GM12878 (cell line): ENCODE results near the gene HYI. TPM values are rescaled to one million over a fixed set of nuclear protein-coding genes. Genes with fewer than 3 reads are reported as not detected.

Experiments
- ATAC-seq: fragments of 200-7000 bp; cut with Tn5 transposase; 3 replicates; pipeline ENCODE4 v1.9.1; 2020; ENCODE audit warnings: mild to moderate bottlenecking, moderate library complexity
- BruUV-seq: library from RNA; stranded (reverse); fragments of 400-500 nt; replicated peaks from 2 replicates; lab custom pipeline; 2021; lab: Mats Ljungman, UMichigan
- CTCF ChIA-PET: fragments of 300-600 bp; sonication (Branson Sonifier 250); formaldehyde crosslinking; extraction: SDS; loops from one replicate; lab custom pipeline; 2021; ENCODE audit warnings: inconsistent platforms; lab: Yijun Ruan, JAX
- POLR2A ChIA-PET: fragments of 350-600 bp; formaldehyde crosslinking; extraction: SDS; loops from one replicate; lab custom pipeline; 2021; ENCODE audit warnings: inconsistent platforms; lab: Charles Lee
- RAD21 ChIA-PET: fragments of 300-600 bp; sonication (Branson Sonifier 250); formaldehyde crosslinking; loops from one replicate; lab custom pipeline; 2023; ENCODE audit warnings: antibody characterized with exemption; ENCODE audit not compliant: unreplicated experiment; lab: Charles Lee
- SMC1A ChIA-PET: fragments of 300-600 bp; sonication (Branson Sonifier 250); formaldehyde crosslinking; loops from one replicate; lab custom pipeline; 2023; ENCODE audit not compliant: unreplicated experiment, uncharacterized antibody; lab: Charles Lee
- DNase-seq: peaks from one replicate; pipeline ENCODE4 v3.0.0-alpha.2; 2011; ENCODE audit warnings: low read depth, low spot score
- FAIRE-seq: peaks from 3 replicates; lab custom pipeline; 2011; peaks lifted over from hg19 to GRCh38; lab: Jason Lieb, UNC
- H2AFZ ChIP-seq: 2 replicates; pipeline ENCODE4 v1.6.0; 2011; ENCODE audit warnings: low read depth, low read length, control low read depth; ENCODE audit not compliant: control insufficient read depth
- H3K27ac ChIP-seq: 2 replicates; pipeline ENCODE4 v1.5.1; 2011; ENCODE audit warnings: control low read depth; ENCODE audit not compliant: control insufficient read depth, insufficient read depth
- H3K27me3 ChIP-seq, 2 experiments: replicated peaks in 1 of 2; 2 replicates each; pipeline versions ENCODE4 v1.6.0 to v1.6.1; 2011; ENCODE audit warnings: low read length in 1 of 2; ENCODE audit not compliant: control insufficient read depth in 2 of 2, insufficient read depth in 2 of 2
- H3K36me3 ChIP-seq, 2 experiments: 2 replicates each; pipeline ENCODE4 v1.5.1; 2011; ENCODE audit warnings: low read length in 1 of 2; ENCODE audit not compliant: control insufficient read depth in 2 of 2, insufficient read depth in 2 of 2
- H3K4me1 ChIP-seq: 2 replicates; pipeline ENCODE4 v1.6.1; 2011; ENCODE audit warnings: mild to moderate bottlenecking, low read length, moderate library complexity, mixed read lengths; ENCODE audit not compliant: control insufficient read depth, insufficient read depth
- H3K4me2 ChIP-seq: 2 replicates; pipeline ENCODE4 v1.6.0; 2011; ENCODE audit warnings: control low read depth; ENCODE audit not compliant: control insufficient read depth, insufficient read depth
- H3K4me3 ChIP-seq: fragments of 200-600 bp; sonication (generic); 2 replicates; pipeline ENCODE4 v1.5.1; 2016
- H3K79me2 ChIP-seq: 2 replicates; pipeline ENCODE4 v1.6.0; 2011; ENCODE audit warnings: low read length; ENCODE audit not compliant: control insufficient read depth, insufficient read depth
- H3K9ac ChIP-seq: 2 replicates; pipeline ENCODE4 v1.8.0; 2011; ENCODE audit warnings: low read length, control low read depth, mixed read lengths; ENCODE audit not compliant: control insufficient read depth, insufficient read depth
- H3K9me3 ChIP-seq: replicated peaks from 3 replicates; pipeline ENCODE4 v1.5.1; 2011; ENCODE audit warnings: mild to moderate bottlenecking, low read length; ENCODE audit not compliant: control insufficient read depth, insufficient read depth
- H4K20me1 ChIP-seq: 2 replicates; pipeline ENCODE4 v1.6.0; 2011; ENCODE audit not compliant: control insufficient read depth, insufficient read depth
- BMI1 ChIP-seq: fragments of 450-650 bp; IDR thresholded peaks from 2 replicates; pipeline ENCODE4 v1.6.1; 2016; ENCODE audit warnings: mild to moderate bottlenecking, moderate library complexity, borderline replicate concordance
- IRF4 ChIP-seq: IDR thresholded peaks from 2 replicates; pipeline ENCODE4 v1.6.1; 2011; ENCODE audit warnings: low read depth, low read length
- MYB ChIP-seq: fragments of 150-350 bp; IDR thresholded peaks from 2 replicates; pipeline ENCODE4 v1.6.1; 2014; ENCODE audit warnings: mild to moderate bottlenecking, low read depth, low read length, borderline replicate concordance
- NBN ChIP-seq: fragments of 450-650 bp; IDR thresholded peaks from 2 replicates; pipeline ENCODE4 v1.6.1; 2016
- NFXL1 ChIP-seq: fragments of 450-650 bp; IDR thresholded peaks from 2 replicates; pipeline ENCODE4 v1.6.1; 2017; ENCODE audit warnings: antibody characterized with exemption, mild to moderate bottlenecking, borderline replicate concordance
- ZZZ3 ChIP-seq: IDR thresholded peaks from 2 replicates; pipeline ENCODE4 v1.6.1; 2011; ENCODE audit warnings: low read depth; ENCODE audit not compliant: control insufficient read depth, insufficient read length
- WGBS: methylation state at CpG from one replicate; pipeline ENCODE4 v1.1.6; 2016; ENCODE audit warnings: low lambda C conversion rate; ENCODE audit not compliant: insufficient replicate concordance, insufficient coverage; ENCODE audit errors: missing lambda C conversion rate; 5-methylcytosine and 5-hydroxymethylcytosine counted together
- in situ Hi-C: fragments of 300-500 bp; cut with MboI; formaldehyde crosslinking; loops from 9 replicates; pipeline ENCODE4 v1.14.3; 2018; ENCODE audit warnings: mixed read lengths
- intact Hi-C: fragments of 100-400 bp; cut with micrococcal nuclease; formaldehyde crosslinking; loops from one replicate; pipeline ENCODE4 v1.14.2; 2022; ENCODE audit not compliant: unreplicated experiment
- polyA plus RNA-seq, 11 experiments: library from polyadenylated mRNA; depleted of rRNA in 4 of 11; unstranded in 6 of 11; stranded (reverse) in 5 of 11; fragments of >200 nt; fragmentation: Nextera tagmentation in 4 of 11; fragmentation: Illumina TruSeq in 1 of 11; extraction: Ambion mirVana in 4 of 11; extraction: Trizol in 1 of 11; gene quantifications; 1 replicate in 1 of 11; 2 replicates in 10 of 11; pipeline versions ENCODE4 v1.2.1 to v1.2.3, GENCODE V29; 2011 to 2016; ENCODE audit warnings: inconsistent platforms in 2 of 11, missing spikeins in 2 of 11, low read depth in 1 of 11
- total RNA-seq, 4 experiments: library from RNA; depleted of rRNA in 3 of 4; stranded (reverse); fragments of >200 nt in 3 of 4; fragmentation: Illumina TruSeq in 1 of 4; extraction: Trizol in 1 of 4; gene quantifications; 2 replicates each; pipeline versions ENCODE4 v1.2.1 to v1.2.3, GENCODE V29; 2013 to 2021
- TF ChIP-seq, protein P1 (sequence below): IDR thresholded peaks from 2 replicates; pipeline ENCODE4 v1.6.1; 2012; ENCODE audit warnings: mild to moderate bottlenecking, low read depth, low read length
- TF ChIP-seq, protein P2 (sequence below): IDR thresholded peaks from 2 replicates; pipeline ENCODE4 v1.6.1; 2012; ENCODE audit warnings: low read depth, low read length, improper control_type of control experiment
- TF ChIP-seq, protein P3 (sequence below): fragments of 450-650 bp; IDR thresholded peaks from 2 replicates; pipeline ENCODE4 v1.6.1; 2016; ENCODE audit warnings: mild to moderate bottlenecking, moderate library complexity, borderline replicate concordance

HYI gene
- total and polyA plus RNA-seq, 10 of the 15 experiments (the other 5 are each of a cell fraction or from before 2014, with no cell fraction given) = 0.27 to 5.5 (median 2.0) TPM

DNA sequence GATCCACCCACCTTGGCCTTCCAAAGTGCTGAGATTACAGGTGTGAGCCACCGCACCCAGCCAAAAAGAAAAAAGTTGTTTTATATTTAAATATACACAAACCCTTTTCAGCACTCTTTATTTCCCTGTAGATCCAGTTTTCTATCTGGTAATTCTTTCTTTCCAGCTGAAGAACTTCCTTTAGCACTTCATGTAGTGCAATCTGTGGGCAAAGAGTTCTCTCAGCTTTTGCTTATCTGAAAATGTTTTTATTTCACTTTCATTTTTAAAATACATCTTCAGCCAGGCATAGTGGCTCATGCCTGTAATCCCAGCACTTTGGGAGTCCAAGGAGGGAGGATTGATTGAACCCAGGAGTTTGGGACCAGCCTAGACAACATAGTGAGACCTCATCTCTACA, 28.5 kb upstream of the HYI start:
- peak overlapping the region; percentile 42; the same call in 1 of the 2 replicates for H3K4me2 ChIP-seq
- POLR2A ChIA-PET = no interaction called here
- TF ChIP-seq IRF4 (no peak), MYB (no peak), BMI1 (no peak)

DNA sequence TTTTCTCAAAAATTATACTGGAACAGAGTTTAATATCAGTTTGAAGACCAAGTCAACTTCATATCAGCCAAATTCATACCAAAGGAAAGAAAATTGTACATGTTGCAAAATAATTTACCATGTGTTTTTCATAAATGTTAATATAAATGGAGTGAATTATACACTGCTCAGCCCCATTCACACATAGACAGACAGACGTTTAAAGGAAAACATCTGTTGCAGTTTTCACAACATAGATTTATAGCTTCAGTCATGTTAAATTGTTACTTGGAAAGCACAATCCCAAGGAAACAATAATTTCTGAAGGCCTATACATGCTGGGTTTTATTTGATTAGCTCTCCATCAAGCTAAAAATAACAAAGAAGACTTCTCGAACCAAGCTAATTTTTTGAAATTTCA, 27.8 kb upstream of the HYI start:
- RAD21 ChIA-PET = no interaction called here
- Histone ChIP-seq H3K9me3 (no peaks in the 10 kb centered on the region), H3K79me2 (no peaks in the 10 kb centered on the region), H4K20me1 (no peaks in the 10 kb centered on the region), H3K36me3 (no peaks in the 10 kb centered on the region), H3K9ac (no peak overlapping the region), H3K4me3 (no peak overlapping the region), H2AFZ (no peak overlapping the region), H3K27ac (no peak overlapping the region), H3K4me2 (no peak overlapping the region), H3K27me3 (no peaks in the 10 kb centered on the region), H3K4me1 (no peaks in the 10 kb centered on the region)
- SMC1A ChIA-PET = interaction anchor here (1.0 kb wide), 1 partner anchor 8 kb away, joined by 4 read pairs; no protein-coding TSS in a partner anchor
- intact Hi-C loops (no loop called here), in situ Hi-C loops (no loop called here)
- FAIRE-seq = no peak
- WGBS = 60% methylated on average over 2 of the region's 2 CpGs
- no peak for ATAC-seq
- BruUV-seq = no TSS peak
- CTCF ChIA-PET = interaction anchor here (0.8 kb wide), 1 partner anchor 243 kb away, joined by 4 read pairs; no protein-coding TSS in a partner anchor
- POLR2A ChIA-PET = interaction anchor here (0.6 kb wide), 1 partner anchor 27 kb away, joined by 6 read pairs; no protein-coding TSS in a partner anchor
- DNase-seq = no peak
- no peak for TF ChIP-seq NFXL1
- TF ChIP-seq, protein P1, sequence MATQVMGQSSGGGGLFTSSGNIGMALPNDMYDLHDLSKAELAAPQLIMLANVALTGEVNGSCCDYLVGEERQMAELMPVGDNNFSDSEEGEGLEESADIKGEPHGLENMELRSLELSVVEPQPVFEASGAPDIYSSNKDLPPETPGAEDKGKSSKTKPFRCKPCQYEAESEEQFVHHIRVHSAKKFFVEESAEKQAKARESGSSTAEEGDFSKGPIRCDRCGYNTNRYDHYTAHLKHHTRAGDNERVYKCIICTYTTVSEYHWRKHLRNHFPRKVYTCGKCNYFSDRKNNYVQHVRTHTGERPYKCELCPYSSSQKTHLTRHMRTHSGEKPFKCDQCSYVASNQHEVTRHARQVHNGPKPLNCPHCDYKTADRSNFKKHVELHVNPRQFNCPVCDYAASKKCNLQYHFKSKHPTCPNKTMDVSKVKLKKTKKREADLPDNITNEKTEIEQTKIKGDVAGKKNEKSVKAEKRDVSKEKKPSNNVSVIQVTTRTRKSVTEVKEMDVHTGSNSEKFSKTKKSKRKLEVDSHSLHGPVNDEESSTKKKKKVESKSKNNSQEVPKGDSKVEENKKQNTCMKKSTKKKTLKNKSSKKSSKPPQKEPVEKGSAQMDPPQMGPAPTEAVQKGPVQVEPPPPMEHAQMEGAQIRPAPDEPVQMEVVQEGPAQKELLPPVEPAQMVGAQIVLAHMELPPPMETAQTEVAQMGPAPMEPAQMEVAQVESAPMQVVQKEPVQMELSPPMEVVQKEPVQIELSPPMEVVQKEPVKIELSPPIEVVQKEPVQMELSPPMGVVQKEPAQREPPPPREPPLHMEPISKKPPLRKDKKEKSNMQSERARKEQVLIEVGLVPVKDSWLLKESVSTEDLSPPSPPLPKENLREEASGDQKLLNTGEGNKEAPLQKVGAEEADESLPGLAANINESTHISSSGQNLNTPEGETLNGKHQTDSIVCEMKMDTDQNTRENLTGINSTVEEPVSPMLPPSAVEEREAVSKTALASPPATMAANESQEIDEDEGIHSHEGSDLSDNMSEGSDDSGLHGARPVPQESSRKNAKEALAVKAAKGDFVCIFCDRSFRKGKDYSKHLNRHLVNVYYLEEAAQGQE = no peak
- no peak for TF ChIP-seq NBN
- TF ChIP-seq, protein P2, sequence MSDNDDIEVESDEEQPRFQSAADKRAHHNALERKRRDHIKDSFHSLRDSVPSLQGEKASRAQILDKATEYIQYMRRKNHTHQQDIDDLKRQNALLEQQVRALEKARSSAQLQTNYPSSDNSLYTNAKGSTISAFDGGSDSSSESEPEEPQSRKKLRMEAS = no peak
- no peak for TF ChIP-seq ZZZ3
- TF ChIP-seq, protein P3, sequence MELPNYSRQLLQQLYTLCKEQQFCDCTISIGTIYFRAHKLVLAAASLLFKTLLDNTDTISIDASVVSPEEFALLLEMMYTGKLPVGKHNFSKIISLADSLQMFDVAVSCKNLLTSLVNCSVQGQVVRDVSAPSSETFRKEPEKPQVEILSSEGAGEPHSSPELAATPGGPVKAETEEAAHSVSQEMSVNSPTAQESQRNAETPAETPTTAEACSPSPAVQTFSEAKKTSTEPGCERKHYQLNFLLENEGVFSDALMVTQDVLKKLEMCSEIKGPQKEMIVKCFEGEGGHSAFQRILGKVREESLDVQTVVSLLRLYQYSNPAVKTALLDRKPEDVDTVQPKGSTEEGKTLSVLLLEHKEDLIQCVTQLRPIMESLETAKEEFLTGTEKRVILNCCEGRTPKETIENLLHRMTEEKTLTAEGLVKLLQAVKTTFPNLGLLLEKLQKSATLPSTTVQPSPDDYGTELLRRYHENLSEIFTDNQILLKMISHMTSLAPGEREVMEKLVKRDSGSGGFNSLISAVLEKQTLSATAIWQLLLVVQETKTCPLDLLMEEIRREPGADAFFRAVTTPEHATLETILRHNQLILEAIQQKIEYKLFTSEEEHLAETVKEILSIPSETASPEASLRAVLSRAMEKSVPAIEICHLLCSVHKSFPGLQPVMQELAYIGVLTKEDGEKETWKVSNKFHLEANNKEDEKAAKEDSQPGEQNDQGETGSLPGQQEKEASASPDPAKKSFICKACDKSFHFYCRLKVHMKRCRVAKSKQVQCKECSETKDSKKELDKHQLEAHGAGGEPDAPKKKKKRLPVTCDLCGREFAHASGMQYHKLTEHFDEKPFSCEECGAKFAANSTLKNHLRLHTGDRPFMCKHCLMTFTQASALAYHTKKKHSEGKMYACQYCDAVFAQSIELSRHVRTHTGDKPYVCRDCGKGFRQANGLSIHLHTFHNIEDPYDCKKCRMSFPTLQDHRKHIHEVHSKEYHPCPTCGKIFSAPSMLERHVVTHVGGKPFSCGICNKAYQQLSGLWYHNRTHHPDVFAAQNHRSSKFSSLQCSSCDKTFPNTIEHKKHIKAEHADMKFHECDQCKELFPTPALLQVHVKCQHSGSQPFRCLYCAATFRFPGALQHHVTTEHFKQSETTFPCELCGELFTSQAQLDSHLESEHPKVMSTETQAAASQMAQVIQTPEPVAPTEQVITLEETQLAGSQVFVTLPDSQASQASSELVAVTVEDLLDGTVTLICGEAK = no peak

More for the DNA sequence above, 28.5 kb upstream of the HYI start:
- WGBS = 77% methylated on average over 1 of the region's 1 CpG
- H3K36me3 ChIP-seq = no peaks in the 10 kb centered on the region
- no TSS peak for BruUV-seq
- ChIA-PET CTCF (no interaction called here), RAD21 (interaction anchor here (0.7 kb wide), 1 partner anchor 93 kb away, joined by 4 read pairs; no protein-coding TSS in a partner anchor), SMC1A (interaction anchor here (1.0 to 1.2 kb wide), 2 partner anchors 8 to 282 kb away, joined by 3 to 4 read pairs; no protein-coding TSS in a partner anchor)
- 0 out of 3 replicates have a peak, but pooled peaks have one; percentile 28 for ATAC-seq
- intact Hi-C loops = no loop called here
- H3K9me3 ChIP-seq = no peaks in the 10 kb centered on the region
- H3K4me3 ChIP-seq = no peak overlapping the region
- no peaks in the 10 kb centered on the region for H3K27me3 ChIP-seq
- no peaks in the 10 kb centered on the region for H3K4me1 ChIP-seq
- in situ Hi-C loops = no loop called here
- no peaks in the 10 kb centered on the region for H4K20me1 ChIP-seq
- peak overlapping the region; percentile 72 for H2AFZ ChIP-seq
- no peak for DNase-seq
- H3K27ac ChIP-seq = no peak overlapping the region
- H3K9ac ChIP-seq = no peak overlapping the region
- no peaks in the 10 kb centered on the region for H3K79me2 ChIP-seq
- no peak for FAIRE-seq
